ENCODE results near the gene ABHD17B. TPM values are rescaled to one million over a fixed set of nuclear protein-coding genes. Genes with fewer than 3 reads are reported as not detected.

Gene ABHD17B
- polyA plus RNA-seq, 2 of the 4 experiments (the other 2 are of a cell fraction) = 16.6 to 25.3 TPM

DNA sequence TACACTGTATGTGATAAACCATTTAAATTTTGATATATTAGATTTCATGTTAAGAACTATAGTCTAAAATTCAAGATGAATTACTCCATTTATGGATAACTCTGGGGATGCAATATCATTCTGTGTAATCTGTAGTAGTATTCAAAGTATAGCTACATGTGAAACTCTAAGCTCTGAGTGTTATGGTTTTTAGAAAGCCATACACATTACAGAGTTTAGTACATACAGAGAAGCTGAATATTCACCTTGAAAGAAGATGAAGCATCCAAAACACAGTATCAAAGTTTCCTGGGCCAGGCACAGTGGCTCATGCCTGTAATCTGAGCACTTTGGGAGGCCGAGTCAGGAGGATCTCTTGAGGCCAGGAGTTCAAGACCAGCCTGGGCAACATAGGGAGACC lies 25.0 kb downstream of the ABHD17B start:
- FAIRE-seq = no peak
- CTCF ChIA-PET = interaction anchor here (0.7 kb wide), 1 partner anchor 451 kb away, joined by 3 read pairs; no protein-coding TSS in a partner anchor

DNA sequence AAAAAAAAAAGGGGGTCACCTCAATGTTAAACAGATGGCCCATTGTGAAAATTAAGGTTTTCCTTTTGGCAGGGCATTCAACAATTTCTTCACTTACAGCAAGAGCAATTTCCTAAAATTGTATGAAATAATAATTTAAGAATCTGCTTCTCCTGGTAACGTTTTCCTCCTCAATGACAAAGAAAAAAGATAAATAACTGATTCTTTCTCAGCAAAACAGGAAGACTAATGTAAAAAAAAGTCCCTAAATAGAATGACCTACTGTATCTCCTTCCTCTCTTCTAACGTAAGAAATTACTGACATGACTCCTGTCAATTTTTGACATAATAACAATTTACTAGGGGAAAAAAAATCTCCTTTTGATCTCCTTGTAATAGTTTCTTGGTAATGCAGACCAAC lies 25.5 kb downstream of the ABHD17B start:
- DNase-seq (ENCODE audit: low read depth in 1 of 2, low spot score in 1 of 2) (no peak), ATAC-seq (no peak), FAIRE-seq (no peak)
- no peak overlapping the region for H3K27ac ChIP-seq
- POLR2A ChIA-PET = no interaction called here
- no peak for TF ChIP-seq CBX2 (IDR thresholded peaks at IDR 0.05; ENCODE audit: borderline replicate concordance, low read depth)
- no peak for TF ChIP-seq EHF (CRISPR knock-in tag; IDR thresholded peaks at IDR 0.05)
- no peak for TF ChIP-seq KDM1A (IDR thresholded peaks at IDR 0.05; ENCODE audit: low read depth)
- TF ChIP-seq HES2 (IDR thresholded peaks at IDR 0.05) = no peak
- no peak for TF ChIP-seq PHF8 (IDR thresholded peaks at IDR 0.05; ENCODE audit: borderline replicate concordance, low read depth)
- TF ChIP-seq SREBF2 (IDR thresholded peaks at IDR 0.05) = no peak
- TF ChIP-seq ZFP36 (IDR thresholded peaks at IDR 0.05; ENCODE audit: borderline replicate concordance, partially characterized antibody) = no peak
- TF ChIP-seq NPAS2 (CRISPR knock-in tag; IDR thresholded peaks at IDR 0.05; ENCODE audit: borderline replicate concordance) = no peak
- TF ChIP-seq HOXB5 (CRISPR knock-in tag; IDR thresholded peaks at IDR 0.05) = no peak
- TF ChIP-seq RAD21 (conservative IDR thresholded peaks at IDR 0.05 in 1 of 2, IDR thresholded peaks at IDR 0.05 in 1 of 2) = no peak
- TF ChIP-seq PBX3 (IDR thresholded peaks at IDR 0.05) = no peak
- TF ChIP-seq CHD4 (IDR thresholded peaks at IDR 0.05; ENCODE audit: borderline replicate concordance) = no peak
- no peak for TF ChIP-seq TP53 (CRISPR knock-in tag; IDR thresholded peaks at IDR 0.05)
- TF ChIP-seq SMC3 (IDR thresholded peaks at IDR 0.05) = no peak
- WGBS (ENCODE audit: missing lambda C conversion rate) = 76% methylated on average over 2 of the region's 2 CpGs
- peaks cover 37% of the 10 kb centered on the region for H3K9me3 ChIP-seq
- H3K4me3 ChIP-seq = no peak overlapping the region
- no peak overlapping the region for H3K4me2 ChIP-seq
- CTCF ChIA-PET = no interaction called here
- no peaks in the 10 kb centered on the region for H3K4me1 ChIP-seq

More for the DNA sequence above, 25.0 kb downstream of the ABHD17B start:
- POLR2A ChIA-PET = no interaction called here
- Histone ChIP-seq H3K27ac (no peak overlapping the region), H3K4me2 (no peak overlapping the region), H3K9me3 (peaks cover 33% of the 10 kb centered on the region), H3K4me1 (no peaks in the 10 kb centered on the region), H3K4me3 (no peak overlapping the region)
- DNase-seq (ENCODE audit: low read depth in 1 of 2, low spot score in 1 of 2) (no peak), ATAC-seq (no peak)
- TF ChIP-seq HOXB5 (CRISPR knock-in tag; IDR thresholded peaks at IDR 0.05) (no peak), RNF2 (IDR thresholded peaks at IDR 0.05; ENCODE audit: borderline replicate concordance, low read depth) (no peak), PBX3 (IDR thresholded peaks at IDR 0.05) (no peak), NR3C1 (IDR thresholded peaks at IDR 0.05) (no peak), TFCP2L1 (CRISPR knock-in tag; IDR thresholded peaks at IDR 0.05) (no peak), HOXA7 (CRISPR knock-in tag; IDR thresholded peaks at IDR 0.05) (no peak), RARB (CRISPR knock-in tag; IDR thresholded peaks at IDR 0.05) (no peak), MAZ (IDR thresholded peaks at IDR 0.05; ENCODE audit: borderline replicate concordance, low read depth, low read length) (no peak), RCOR1 (IDR thresholded peaks at IDR 0.05; ENCODE audit: low read depth, low read length) (no peak), EHF (CRISPR knock-in tag; IDR thresholded peaks at IDR 0.05) (no peak), EP300 (IDR thresholded peaks at IDR 0.05) (no peak), CBX2 (IDR thresholded peaks at IDR 0.05; ENCODE audit: borderline replicate concordance, low read depth) (no peak), BHLHE40 (IDR thresholded peaks at IDR 0.05; ENCODE audit: low read depth, low read length) (no peak)
- TF ChIP-seq, protein P1, sequence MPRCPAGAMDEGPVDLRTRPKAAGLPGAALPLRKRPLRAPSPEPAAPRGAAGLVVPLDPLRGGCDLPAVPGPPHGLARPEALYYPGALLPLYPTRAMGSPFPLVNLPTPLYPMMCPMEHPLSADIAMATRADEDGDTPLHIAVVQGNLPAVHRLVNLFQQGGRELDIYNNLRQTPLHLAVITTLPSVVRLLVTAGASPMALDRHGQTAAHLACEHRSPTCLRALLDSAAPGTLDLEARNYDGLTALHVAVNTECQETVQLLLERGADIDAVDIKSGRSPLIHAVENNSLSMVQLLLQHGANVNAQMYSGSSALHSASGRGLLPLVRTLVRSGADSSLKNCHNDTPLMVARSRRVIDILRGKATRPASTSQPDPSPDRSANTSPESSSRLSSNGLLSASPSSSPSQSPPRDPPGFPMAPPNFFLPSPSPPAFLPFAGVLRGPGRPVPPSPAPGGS (IDR thresholded peaks at IDR 0.05) = no peak
- TF ChIP-seq, protein P2, sequence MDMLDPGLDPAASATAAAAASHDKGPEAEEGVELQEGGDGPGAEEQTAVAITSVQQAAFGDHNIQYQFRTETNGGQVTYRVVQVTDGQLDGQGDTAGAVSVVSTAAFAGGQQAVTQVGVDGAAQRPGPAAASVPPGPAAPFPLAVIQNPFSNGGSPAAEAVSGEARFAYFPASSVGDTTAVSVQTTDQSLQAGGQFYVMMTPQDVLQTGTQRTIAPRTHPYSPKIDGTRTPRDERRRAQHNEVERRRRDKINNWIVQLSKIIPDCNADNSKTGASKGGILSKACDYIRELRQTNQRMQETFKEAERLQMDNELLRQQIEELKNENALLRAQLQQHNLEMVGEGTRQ (IDR thresholded peaks at IDR 0.05) = no peak
- TF ChIP-seq, protein P3, sequence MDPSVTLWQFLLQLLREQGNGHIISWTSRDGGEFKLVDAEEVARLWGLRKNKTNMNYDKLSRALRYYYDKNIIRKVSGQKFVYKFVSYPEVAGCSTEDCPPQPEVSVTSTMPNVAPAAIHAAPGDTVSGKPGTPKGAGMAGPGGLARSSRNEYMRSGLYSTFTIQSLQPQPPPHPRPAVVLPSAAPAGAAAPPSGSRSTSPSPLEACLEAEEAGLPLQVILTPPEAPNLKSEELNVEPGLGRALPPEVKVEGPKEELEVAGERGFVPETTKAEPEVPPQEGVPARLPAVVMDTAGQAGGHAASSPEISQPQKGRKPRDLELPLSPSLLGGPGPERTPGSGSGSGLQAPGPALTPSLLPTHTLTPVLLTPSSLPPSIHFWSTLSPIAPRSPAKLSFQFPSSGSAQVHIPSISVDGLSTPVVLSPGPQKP (IDR thresholded peaks at IDR 0.05; ENCODE audit: low read depth, low read length) = no peak
- 88% methylated on average over 1 of the region's 1 CpG for WGBS (ENCODE audit: missing lambda C conversion rate)

Data from A549 (cell line).